ENCODE data around the gene TSPAN6.
A peak's percentile ranks its signal among the peaks of the same experiment; 100 is the strongest.

Gene TSPAN6, protein sequence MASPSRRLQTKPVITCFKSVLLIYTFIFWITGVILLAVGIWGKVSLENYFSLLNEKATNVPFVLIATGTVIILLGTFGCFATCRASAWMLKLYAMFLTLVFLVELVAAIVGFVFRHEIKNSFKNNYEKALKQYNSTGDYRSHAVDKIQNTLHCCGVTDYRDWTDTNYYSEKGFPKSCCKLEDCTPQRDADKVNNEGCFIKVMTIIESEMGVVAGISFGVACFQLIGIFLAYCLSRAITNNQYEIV

GRCh38 chrX:100636321-100636991 is at the start of gene TSPAN6:
TSS of gene TSPAN6 (minus strand) at chrX:100636806. CDS start at chrX:100636694, 112 bp downstream.
- Histone ChIP-seq H3K27ac (peak within 1 kb of the TSS; percentile 76), H3K36me3 (peaks cover 3% of the 10 kb centered on the region), H3K27me3 (ENCODE audit: insufficient read depth, low read depth, severe bottlenecking) (peaks cover 6% of the 10 kb centered on the region), H3K9me3 (ENCODE audit: severe bottlenecking) (no peaks in the 10 kb centered on the region), H3K4me3 (ENCODE audit: low read depth, low read length) (peak within 1 kb of the TSS; percentile 58)
- peak; percentile 44 for TF ChIP-seq CTCF (IDR thresholded peaks at IDR 0.05; ENCODE audit: low read depth, low read length)
- DNase-seq, result peak; percentile 86

DNA sequence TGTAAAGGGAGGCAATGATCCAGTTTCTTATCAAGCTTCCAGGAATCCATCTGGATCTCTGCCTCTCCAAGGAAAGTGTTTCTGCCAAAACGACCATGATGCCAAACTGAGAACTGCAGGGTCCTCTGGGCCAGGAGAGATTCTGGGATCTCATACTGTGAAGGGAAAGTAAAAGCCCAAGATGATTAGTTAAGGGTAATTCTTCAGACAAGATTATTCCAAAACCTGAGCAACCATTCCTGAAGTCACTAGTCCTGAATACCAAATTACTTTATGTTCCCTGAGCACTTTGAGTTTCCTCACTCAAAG is 49.3 kb upstream of the TSPAN6 start:
- no peak for DNase-seq
- Histone ChIP-seq H3K9me3 (ENCODE audit: severe bottlenecking) (no peaks in the 10 kb centered on the region), H3K27ac (peak overlapping the region; percentile 8; the same call in 1 of the 2 replicates), H3K36me3 (peaks cover 31% of the 10 kb centered on the region), H3K4me3 (ENCODE audit: low read depth, low read length) (no peak overlapping the region), H3K27me3 (ENCODE audit: insufficient read depth, low read depth, severe bottlenecking) (peaks cover 8% of the 10 kb centered on the region)
- no peak for TF ChIP-seq CTCF (IDR thresholded peaks at IDR 0.05; ENCODE audit: low read depth, low read length)

GRCh38 chrX:100685284-100685996 is 48.8 kb upstream of the TSPAN6 start:
- Histone ChIP-seq H3K9me3 (ENCODE audit: severe bottlenecking) (no peaks in the 10 kb centered on the region), H3K4me3 (ENCODE audit: low read depth, low read length) (no peak overlapping the region), H3K27me3 (ENCODE audit: insufficient read depth, low read depth, severe bottlenecking) (peaks cover 8% of the 10 kb centered on the region), H3K27ac (no peak overlapping the region), H3K36me3 (peaks cover 26% of the 10 kb centered on the region)
- TF ChIP-seq CTCF (IDR thresholded peaks at IDR 0.05; ENCODE audit: low read depth, low read length), result peak; percentile 85
- DNase-seq, result peak; percentile 76

- no peak for DNase-seq
- no peak overlapping the region for H3K27ac ChIP-seq
- peaks cover 9% of the 10 kb centered on the region for H3K27me3 ChIP-seq (ENCODE audit: insufficient read depth, low read depth, severe bottlenecking)
- H3K9me3 ChIP-seq (ENCODE audit: severe bottlenecking), result no peaks in the 10 kb centered on the region
- H3K36me3 ChIP-seq, result peaks cover 17% of the 10 kb centered on the region
- TF ChIP-seq CTCF (IDR thresholded peaks at IDR 0.05; ENCODE audit: low read depth, low read length), result no peak
- H3K4me3 ChIP-seq (ENCODE audit: low read depth, low read length), result no peak overlapping the region
Observed at GRCh38 chrX:100682939-100683338, 46.3 kb upstream of the TSPAN6 start.

DNA sequence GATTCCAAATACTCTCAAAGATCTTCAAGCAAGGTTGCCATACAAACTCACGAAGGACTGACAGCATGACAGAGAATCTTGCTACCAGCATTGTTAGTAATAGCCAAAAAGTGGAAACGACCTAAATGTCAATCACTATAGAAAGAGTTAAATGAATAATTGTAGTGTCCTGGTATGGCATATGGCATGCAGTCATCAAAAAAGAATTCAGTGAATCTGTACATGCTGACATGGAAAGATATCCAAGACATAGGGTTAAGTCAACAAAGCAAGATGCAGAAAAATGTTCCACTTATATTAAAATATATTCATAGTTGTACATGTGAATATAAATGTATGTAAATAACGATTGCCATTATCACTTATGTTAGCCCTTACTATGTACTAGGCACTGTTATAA is 45.0 kb upstream of the TSPAN6 start:
- Histone ChIP-seq H3K27me3 (ENCODE audit: insufficient read depth, low read depth, severe bottlenecking) (peaks cover 7% of the 10 kb centered on the region), H3K36me3 (peaks cover 13% of the 10 kb centered on the region), H3K27ac (no peak overlapping the region), H3K4me3 (ENCODE audit: low read depth, low read length) (no peak overlapping the region), H3K9me3 (ENCODE audit: severe bottlenecking) (no peaks in the 10 kb centered on the region)
- no peak for TF ChIP-seq CTCF (IDR thresholded peaks at IDR 0.05; ENCODE audit: low read depth, low read length)
- DNase-seq, result no peak

All from WERI-Rb-1 (cell line).